Neural cell (in vitro differentiated cells): ENCODE measurements around the gene CLEC18B.

Experiments used
- CTCF ChIP-seq: fragments of 450-650 bp; IDR thresholded peaks from 2 replicates; pipeline ENCODE4 v1.5.1; 2014; ENCODE audit warnings: antibody characterized with exemption, mild to moderate bottlenecking, moderate library complexity; ENCODE audit not compliant: poor library complexity, severe bottlenecking
- EP300 ChIP-seq: fragments of 450-650 bp; conservative IDR thresholded peaks from 2 replicates; pipeline ENCODE4 v1.6.1; 2014; ENCODE audit warnings: antibody characterized with exemption, mild to moderate bottlenecking, moderate library complexity; ENCODE audit not compliant: poor library complexity, severe bottlenecking
- EZH2 ChIP-seq: fragments of 200-600, 300-800 bp; shearing (Covaris generic), sonication (generic); IDR thresholded peaks from 2 replicates; pipeline ENCODE4 v1.6.1; 2014; ENCODE audit warnings: antibody characterized with exemption, low read length, borderline replicate concordance, mild to moderate bottlenecking; ENCODE audit not compliant: insufficient read depth, poor library complexity, severe bottlenecking
- MXI1 ChIP-seq: fragments of 450-650 bp; conservative IDR thresholded peaks from 2 replicates; pipeline ENCODE4 v1.6.1; 2014; ENCODE audit warnings: antibody characterized with exemption, mild to moderate bottlenecking; ENCODE audit not compliant: poor library complexity, severe bottlenecking
- POLR2AphosphoS5 ChIP-seq: IDR thresholded peaks from 2 replicates; pipeline ENCODE4 v1.6.1; 2012
- RAD21 ChIP-seq: fragments of 450-650 bp; conservative IDR thresholded peaks from 2 replicates; pipeline ENCODE4 v1.6.1; 2014; ENCODE audit warnings: antibody characterized with exemption, mild to moderate bottlenecking, moderate library complexity
- REST ChIP-seq: IDR thresholded peaks from 2 replicates; pipeline ENCODE4 v1.6.1; 2012; ENCODE audit warnings: borderline replicate concordance
- TAF1 ChIP-seq: IDR thresholded peaks from 2 replicates; pipeline ENCODE4 v1.6.1; 2012; ENCODE audit warnings: low read depth

- TF ChIP-seq CTCF (no peak), TAF1 (no peak), EP300 (no peak), EZH2 (no peak), POLR2AphosphoS5 (no peak), MXI1 (no peak), RAD21 (no peak), REST (no peak)
Measured at GRCh38 chr16:74450967-74451760, 29.9 kb upstream of the CLEC18B start.
